Measurements from ENCODE around the gene RET.
"Not testable (repeated sequence)": the region's sequence is repeated elsewhere in the genome, so short reads cannot be mapped to it uniquely, and the experiment has no call there.

The RET gene

DNA sequence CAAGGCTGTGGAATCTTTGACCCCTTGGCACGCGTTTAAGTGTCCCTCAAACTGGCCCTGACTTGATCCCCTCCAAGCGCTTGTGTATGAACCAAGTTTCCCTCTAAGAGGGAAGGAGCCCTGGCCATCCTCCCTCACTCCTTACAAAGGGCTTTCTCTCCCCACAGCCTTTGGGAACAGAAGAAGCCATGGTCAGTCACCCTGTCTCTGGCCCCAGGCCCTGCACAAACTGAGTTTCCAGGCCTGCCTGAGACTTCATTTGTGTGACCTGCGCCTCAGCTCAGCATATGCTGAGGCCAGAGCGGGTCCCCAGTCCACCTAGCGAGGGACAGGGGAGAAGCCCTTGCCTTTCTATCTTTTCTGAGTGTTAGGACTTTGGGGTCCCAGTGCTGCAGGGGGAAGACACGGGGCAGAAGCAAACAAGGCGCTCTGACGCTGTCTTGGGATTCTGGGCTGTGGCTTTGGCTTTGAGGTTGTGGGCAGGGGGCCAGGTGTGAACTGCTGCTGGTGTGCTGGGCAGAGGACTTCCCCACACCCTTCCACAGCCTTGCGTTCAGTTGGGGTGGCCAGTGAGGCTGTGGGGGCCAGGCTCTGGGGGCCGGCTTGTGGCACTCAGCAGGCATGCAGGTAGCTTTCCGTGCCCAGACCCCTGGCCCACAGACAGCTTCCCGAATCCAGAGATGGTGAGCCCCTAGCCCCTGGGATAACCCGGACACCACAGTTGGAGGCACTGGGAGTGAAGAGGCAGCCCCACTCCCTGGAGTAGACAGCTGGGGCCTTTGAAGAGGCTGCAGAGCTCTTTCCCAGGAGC, 1.5 kb downstream of the RET start:
- DNase-seq (ENCODE audit: low spot score), result no peak

DNA sequence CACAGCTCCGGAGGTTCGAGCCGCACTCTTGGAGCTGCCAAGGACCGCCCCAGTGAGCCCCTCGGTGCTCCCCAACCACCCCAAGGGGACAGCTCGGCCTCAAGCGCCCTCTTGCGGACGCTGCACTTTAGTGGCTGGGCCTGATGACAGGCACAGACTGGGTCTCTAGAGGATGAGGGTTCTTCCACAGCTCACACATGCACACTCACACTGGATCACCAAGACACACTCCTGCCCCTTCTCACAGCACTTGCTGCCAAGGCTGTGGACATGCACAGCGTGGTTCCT, 2.1 kb downstream of the RET start:
- DNase-seq (ENCODE audit: low spot score), result no peak

DNA sequence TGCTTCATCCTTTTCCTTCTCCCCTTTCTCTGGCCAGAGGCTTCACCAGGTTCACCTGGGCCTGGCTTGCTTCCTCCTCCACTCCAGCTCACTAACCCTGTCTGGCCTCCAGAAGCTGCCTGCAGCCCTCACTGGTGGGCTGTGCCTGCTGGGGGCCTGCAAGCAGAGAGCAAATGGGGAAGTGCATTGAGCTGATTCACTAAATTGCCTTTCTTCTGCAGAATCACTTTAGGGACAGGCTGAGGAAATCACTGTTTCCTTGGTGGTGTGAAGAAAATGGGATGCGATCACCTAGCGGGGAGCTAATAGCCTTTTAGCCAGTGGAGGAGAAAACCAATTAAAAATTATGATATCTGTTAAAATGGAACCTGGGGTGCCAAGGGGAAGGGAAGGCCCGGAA, 3.0 kb downstream of the RET start:
- no peak for DNase-seq (ENCODE audit: low spot score)

DNA sequence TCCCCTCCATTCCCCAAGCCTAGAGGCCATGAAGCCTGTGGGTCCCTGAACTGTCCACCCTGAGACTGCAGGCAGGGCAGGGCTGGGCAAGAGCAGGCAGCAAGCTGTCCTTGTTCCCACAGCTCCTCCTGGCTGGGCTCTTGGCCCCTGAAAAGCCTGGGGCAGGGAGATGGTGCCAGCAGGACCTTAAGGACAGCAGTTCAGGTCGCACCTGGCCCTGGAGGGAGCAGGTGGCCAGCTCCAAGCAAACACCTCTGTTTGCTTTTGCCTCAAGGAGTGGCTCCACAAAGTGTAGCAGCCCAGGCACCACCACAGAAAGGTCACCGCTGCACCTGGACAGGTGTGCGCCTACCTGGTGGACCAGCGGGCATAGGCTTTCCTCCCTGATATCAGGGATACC, 5.2 kb downstream of the RET start:
- DNase-seq (ENCODE audit: low spot score), result no peak

DNA sequence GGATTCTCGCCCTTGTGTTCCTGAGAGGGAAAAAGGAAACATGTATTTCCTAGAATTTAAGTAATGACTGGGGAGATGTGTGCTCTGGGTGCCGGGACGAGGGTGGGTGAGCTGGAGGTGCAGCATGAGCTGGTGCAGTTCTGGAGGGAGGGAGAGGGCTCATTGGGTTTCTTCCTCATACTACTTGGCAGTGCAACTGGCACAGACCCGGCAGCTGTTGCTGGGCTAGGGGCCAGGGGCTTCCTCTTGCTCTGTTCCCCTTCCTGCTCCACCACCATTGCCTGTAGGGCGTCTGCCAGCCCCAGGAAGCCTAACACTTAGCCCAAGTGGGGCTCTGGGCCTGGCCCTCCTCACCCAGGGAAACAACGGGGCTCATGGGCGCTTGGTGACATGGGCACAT, 5.9 kb downstream of the RET start:
- no peak for DNase-seq (ENCODE audit: low spot score)

DNA sequence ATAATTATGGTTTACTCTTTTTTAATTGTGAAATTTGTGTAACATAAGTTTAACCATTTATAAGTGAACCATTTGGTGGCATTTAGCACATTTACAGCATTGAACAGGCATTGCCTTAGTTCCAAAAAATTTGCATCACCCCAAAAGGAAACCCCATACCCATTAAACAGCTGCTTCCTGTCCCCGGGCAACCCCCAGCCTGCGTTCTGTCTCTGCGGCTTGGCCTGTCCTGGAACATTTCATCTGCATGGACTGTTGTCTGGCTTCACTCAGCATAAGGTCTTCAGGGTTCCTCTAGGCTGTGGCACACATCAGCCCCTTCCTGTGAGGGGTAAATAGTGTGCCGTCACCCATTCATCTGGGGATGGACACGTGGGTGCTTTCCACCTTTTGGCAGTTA, 6.9 kb downstream of the RET start:
- no peak for DNase-seq (ENCODE audit: low spot score)

DNA sequence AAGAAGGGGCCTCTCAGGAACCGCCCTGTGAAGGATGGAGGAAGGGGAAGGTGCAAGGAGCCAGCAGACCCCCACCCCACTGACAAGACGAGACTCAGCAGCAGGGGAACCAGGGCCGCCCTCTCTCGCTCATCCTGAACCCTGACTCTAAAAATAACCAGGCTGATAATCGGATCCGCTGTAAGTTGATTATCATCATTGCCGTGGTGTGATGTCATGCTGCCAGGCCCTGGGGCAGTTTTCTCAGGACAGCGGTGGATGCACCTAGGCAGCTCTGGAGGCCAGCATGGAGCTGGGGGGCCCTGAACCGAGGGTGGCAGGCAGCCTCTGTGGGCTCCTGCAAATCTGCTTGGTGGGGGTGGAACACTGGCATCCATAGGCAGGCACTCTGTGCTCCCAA, 7.9 kb downstream of the RET start:
- no peak for DNase-seq (ENCODE audit: low spot score)

DNA sequence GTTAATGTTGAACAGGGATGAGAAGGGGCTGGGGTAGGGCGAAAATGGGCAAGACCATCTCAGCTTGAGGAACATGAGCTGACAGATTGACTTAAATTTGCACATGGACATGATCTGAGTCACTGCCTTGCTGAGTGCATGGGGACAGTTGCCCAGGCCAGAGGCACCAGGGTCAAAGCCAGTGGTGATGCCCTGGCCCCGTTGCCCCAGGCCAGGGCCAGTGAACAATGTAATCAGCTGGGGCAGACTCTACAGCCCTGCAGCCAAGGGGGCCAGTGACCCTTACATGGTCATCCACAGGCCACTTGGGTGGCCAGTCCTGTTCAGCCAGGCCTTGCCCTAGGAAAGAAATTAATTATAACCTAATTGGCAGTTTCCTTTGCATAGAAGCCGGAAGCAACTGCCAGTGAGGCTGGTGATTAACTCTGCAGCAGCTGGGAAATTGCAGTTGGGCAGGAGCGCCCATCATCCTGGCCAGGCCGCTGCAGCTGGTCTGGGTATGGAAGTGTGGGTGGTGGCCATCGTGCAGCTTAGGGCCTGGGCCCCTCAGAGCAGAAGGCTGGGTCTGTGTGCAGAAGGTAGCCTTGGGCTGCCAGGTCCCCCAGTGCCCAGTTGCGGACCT, 9.6 kb downstream of the RET start:
- no peak for DNase-seq (ENCODE audit: low spot score)

DNA sequence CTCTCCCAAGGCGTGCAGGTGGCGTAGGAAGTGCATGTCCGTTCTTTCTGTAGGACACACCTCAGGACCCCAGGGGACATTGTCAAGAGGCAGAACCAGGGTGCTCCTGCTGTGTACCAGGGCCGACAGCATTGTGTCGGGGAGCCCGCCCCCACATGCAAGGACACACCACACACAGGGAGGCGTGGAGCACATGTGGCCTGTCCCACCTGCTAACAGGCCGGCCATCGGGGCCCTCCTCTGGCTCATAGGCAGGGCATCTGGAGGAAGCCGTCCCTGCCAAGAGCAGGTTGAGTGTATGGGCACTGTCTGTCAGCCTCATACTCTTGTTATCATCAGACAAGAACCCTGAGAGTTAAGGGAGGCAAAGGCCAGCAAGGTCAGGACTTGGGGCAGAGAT, 12.7 kb downstream of the RET start:
- no peak for DNase-seq (ENCODE audit: low spot score)

DNA sequence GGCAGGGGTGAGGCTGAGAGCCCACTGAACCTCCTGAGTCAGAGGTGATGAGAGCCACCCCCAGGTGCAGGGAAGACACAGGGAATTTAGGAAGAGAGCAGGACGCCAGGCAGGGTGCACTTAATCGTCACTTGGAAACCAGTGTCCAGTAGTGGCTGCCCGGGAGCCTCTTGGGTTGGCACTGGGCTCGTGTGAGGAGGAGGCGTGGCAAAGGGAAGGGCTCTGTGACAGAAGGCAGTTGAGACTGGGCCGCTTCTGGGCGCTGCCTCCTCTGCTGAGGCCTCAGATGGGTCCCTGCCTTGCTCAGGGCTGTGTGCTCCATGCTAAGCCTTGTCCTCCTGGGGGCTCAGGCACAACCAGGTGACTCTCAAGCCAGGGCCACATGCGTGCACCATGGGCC, 13.3 kb downstream of the RET start:
- DNase-seq (ENCODE audit: low spot score), result no peak

DNA sequence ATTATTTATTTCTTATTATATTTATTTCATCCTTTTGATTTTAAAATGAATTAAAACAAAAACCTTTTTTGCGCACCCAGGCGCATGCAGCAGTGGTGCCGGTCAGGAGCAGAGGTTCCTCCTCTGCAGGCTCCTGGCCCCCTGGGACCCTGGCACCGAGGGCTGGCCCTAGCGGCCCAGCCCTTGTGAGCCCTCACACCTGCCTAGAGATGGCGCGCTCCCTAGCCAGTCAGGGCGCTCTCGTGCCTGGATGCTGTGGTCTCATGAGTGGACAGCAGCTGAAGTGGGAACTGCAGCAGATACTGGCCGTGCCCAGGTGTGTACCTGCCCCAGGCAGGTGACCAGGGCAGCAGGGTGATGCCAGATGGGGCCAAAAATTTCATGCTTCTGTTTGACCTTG, 13.8 kb downstream of the RET start:
- DNase-seq (ENCODE audit: low spot score), result no peak

DNA sequence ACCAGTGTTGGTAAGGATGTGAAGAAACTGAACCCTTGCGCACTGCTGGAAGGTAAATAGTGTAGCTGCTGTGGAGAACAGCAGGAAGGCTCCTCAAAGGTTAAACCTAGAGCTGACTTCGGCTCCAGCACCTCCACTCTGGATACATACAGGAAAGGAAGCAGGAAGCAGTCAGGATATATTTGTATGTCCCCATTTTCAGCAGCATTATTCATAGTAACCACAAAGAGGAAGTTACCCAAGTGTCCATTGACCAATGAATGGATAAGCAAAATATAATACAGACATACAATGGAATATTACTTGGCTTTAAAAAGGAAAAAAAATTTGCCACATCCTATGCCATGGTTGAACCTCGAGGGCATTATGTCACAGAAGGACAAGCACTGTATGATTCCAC, 15.0 kb downstream of the RET start:
- no peak for DNase-seq (ENCODE audit: low spot score)

DNA sequence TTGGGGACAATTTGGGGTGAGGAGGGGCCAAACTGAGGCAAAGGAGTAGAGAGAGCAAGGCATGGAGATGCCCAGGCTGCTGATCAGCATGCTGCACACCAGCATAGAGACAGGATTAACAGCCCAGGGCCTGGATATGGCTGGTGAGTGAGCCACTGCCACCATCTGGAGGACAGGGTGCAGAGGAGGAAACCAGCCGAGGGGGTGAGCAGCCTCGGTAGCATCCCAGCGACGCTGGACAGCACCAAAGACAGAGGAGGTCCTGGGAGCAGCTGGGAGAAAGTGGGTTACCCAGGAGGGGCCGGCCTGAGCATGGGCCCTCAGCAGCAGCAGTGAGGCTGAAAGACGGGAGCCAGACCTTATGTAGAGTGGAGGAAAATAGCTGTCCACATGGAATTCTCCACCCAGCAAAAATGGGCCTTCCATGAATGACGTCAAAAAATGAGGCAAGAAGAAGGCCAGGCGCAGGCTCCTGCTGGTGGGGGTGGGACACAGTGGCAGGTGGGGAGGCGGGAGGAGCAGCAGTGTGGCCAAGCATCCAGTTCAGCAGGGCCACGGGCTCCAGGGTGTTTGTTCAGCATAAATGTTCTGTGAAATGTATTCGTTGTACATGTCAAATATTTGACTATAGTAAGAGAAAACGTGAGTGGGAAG, 16.7 kb downstream of the RET start:
- DNase-seq (ENCODE audit: low spot score), result peak; percentile 45

DNA sequence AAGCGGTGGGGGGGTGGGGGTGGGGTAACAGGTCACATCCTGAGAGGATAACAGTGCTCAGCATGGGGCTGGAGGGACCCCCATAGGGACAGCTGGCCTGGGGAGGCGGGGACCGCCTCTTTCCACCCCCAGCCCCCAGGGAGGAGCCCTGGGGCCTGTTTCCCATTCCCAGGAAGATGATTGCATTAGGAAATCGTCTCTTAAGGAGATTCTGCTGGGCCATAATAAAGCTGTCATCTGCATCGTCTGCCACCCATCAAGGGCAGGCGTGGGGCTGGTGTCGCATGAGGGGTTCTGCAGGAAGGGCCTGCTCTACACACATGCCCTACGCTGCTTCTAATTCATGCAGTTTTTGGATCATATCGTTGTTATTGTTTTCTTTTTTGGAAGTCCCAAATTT, 17.2 kb downstream of the RET start:
- DNase-seq (ENCODE audit: low spot score), result no peak

DNA sequence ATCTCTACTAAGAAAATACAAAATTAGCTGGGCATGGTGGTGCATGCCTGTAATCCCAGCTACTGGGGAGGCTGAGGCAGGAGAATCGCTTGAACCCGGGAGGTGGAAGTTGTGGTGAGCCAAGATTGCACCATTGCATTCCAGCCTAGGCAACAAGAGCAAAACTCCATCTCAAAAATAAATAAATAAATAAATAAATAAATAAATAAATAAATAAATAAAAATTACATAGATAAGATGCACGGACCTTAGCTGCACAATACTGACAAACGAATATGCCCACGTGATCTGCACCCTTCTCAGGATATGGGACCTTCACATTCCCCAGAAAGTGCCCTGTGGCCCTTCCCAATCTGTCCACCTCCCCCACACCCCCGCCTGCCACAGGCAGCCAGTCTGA, 22.5 kb downstream of the RET start:
- not testable (repeated sequence) for DNase-seq (ENCODE audit: low spot score)

DNA sequence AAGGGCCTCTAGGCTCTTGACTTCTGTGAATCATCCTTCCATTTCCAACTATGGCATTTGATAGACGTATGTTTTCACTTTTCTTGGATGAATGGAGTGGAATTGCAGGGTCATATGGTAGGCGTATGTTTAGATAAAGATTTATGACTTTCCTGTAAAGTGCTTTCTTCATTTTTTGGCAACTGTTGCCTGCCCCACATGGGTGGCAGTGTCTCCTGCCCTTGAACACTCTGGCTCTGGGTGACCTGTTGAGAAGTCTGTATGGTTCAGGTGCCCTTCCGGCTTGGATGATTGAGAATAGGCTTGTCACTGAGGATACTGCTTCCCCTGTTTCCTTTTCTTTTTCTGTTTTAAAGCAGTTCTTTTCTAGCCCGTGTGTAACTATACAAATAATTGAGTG, 23.1 kb downstream of the RET start:
- no peak for DNase-seq (ENCODE audit: low spot score)

DNA sequence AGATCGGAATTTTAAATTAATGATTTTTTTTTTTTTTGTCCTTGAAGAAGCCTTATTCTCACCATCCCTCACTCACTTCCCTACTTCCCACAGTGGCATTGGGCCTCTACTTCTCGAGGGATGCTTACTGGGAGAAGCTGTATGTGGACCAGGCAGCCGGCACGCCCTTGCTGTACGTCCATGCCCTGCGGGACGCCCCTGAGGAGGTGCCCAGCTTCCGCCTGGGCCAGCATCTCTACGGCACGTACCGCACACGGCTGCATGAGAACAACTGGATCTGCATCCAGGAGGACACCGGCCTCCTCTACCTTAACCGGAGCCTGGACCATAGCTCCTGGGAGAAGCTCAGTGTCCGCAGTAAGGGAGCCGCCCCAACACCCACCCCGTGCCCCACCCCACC, 23.5 kb downstream of the RET start:
- no peak for DNase-seq (ENCODE audit: low spot score)

DNA sequence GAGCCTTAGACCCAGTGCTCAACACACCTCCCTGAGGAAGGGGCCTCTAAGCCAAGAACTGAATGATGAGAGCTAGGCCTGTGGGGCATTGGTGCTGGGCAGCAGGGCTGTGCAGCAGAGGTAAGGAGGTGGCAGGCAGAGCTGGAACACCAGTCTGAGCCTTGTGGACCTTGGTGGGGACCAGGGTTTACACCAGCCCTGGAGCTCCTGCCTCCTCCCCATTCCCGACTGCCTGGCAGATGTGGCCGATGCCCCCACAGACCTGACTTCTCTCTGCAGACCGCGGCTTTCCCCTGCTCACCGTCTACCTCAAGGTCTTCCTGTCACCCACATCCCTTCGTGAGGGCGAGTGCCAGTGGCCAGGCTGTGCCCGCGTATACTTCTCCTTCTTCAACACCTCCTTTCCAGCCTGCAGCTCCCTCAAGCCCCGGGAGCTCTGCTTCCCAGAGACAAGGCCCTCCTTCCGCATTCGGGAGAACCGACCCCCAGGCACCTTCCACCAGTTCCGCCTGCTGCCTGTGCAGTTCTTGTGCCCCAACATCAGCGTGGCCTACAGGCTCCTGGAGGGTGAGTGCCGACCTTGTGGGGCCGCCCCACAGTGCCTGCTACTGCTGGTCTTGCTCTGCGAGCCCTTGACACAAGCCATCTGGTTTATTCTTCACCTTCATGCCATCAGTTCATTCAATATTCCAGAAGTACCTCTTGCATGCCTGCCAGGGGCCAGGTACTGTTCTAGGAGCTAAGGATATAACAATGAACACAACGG, 25.4 kb downstream of the RET start:
- DNase-seq (ENCODE audit: low spot score), result no peak

DNA sequence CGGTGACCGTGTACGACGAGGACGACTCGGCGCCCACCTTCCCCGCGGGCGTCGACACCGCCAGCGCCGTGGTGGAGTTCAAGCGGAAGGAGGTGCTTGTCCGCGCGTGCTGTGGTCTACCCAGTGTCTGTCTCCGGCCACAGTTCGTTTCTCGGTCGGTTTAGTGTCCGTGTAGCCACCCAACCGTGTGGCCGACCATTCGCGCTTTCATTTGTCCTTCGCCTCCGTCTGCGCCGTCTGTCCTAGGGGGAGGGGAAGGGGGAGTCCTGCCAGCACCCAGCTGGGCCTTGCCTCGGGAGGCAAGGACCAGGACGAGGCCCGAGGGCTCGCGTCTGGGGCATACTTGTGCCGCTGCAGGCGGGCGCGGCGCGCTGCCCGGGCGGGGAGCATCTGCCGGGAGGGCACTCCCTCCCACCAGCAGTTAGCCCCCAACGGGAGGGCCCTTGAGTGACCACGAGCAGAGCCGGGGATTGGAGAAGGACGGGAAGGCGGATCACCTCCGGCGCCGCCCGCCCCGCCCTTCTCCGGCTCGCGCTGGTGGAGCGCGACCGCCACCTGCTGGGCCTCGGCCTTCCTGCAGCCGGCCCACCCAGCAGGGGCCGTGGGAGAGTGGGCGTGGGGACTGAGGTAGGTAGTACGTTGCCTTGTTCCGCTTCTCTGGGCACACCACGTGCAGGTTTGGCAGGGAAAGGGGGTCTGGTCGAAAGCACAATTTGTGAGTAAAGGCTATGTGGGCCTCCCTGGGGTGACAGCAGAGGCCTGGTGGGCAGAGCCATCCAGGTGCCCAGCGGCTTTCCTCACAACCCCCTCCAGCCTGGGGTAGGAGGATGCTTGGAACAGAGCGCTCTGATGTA, 28.5 kb downstream of the RET start:
- DNase-seq (ENCODE audit: low spot score), result peak; percentile 89

DNA sequence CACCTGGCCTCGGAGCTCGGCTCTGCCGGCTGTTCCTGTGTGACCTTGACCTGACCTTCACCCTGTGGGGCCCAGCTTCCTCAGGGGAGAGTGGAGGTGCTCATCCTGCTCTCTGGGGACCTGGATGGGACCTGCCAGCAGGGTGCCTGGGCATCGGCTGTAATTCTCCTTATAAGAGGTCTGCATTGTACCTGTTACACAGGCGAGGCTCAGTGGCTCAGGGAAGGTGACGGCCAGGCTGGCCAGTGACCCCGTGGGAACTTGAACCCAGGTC, 29.0 kb downstream of the RET start:
- no peak for DNase-seq (ENCODE audit: low spot score)

DNA sequence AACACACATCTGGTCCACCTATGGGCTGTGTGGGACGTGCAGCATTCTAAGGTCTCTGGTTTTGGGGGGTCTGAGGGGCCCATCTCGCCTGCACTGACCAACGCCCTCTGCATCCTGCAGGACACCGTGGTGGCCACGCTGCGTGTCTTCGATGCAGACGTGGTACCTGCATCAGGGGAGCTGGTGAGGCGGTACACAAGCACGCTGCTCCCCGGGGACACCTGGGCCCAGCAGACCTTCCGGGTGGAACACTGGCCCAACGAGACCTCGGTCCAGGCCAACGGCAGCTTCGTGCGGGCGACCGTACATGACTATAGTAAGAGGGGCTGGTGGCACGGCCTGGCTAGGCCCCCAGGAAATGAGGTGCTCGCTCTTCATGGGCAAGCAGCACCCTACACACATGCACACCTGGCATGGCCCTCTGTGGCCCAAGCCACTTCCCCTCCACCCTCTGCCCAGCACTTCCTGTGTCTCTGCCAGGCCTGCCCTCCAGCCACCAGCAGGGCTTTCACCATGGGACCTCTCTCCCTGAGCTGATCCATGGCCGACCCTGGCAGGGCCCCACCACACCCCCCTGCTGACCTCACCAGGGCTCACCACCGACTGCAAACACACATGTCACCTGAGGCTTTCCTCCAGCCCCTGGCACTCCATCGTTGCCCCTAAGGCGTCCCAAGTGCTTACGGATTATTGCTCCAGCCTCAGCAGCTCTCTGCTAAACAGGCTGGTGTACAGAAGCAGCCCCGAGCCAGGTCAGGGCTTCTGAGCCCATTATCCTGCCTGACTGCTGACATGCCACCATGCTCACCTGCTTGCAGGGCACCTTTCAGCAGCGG, 29.6 kb downstream of the RET start:
- DNase-seq (ENCODE audit: low spot score), result no peak

Measured in AG08395 (cell line).